ENCODE results near the gene SLC4A1.

GRCh38 chr17:44229090-44229489, 38.8 kb downstream of the SLC4A1 start:
- no peak for TF ChIP-seq CTCF (optimal IDR thresholded peaks at IDR 0.05 in 1 of 3, IDR thresholded peaks at IDR 0.05 in 1 of 3, conservative IDR thresholded peaks at IDR 0.05 in 1 of 3; ENCODE audit: extremely low read depth in 1 of 3, insufficient read depth in 2 of 3, low read length in 3 of 3)
- no peak for TF ChIP-seq EZH2 (IDR thresholded peaks at IDR 0.05; ENCODE audit: low read length)

All from keratinocyte (primary cell).